NCI-H146 treated with DMSO at 0.1 percent for 48 hours (cell line): ENCODE data around the gene TRIM10.

Source experiments
- DNase-seq: peaks from one replicate; lab custom pipeline; 2025; ENCODE audit not compliant: unreplicated experiment; lab: John Stamatoyannopoulos, UW

The TRIM10 gene

GRCh38 chr6:30160785-30161531 is at the start of gene TRIM10:
TRIM10 (minus strand) TSS chr6:30161211; CDS start chr6:30160858, 353 bp downstream.
- no peak for DNase-seq

- DNase-seq, result no peak
These were observed 46.7 kb upstream of the TRIM10 start for GRCh38 chr6:30207619-30208295.

DNA sequence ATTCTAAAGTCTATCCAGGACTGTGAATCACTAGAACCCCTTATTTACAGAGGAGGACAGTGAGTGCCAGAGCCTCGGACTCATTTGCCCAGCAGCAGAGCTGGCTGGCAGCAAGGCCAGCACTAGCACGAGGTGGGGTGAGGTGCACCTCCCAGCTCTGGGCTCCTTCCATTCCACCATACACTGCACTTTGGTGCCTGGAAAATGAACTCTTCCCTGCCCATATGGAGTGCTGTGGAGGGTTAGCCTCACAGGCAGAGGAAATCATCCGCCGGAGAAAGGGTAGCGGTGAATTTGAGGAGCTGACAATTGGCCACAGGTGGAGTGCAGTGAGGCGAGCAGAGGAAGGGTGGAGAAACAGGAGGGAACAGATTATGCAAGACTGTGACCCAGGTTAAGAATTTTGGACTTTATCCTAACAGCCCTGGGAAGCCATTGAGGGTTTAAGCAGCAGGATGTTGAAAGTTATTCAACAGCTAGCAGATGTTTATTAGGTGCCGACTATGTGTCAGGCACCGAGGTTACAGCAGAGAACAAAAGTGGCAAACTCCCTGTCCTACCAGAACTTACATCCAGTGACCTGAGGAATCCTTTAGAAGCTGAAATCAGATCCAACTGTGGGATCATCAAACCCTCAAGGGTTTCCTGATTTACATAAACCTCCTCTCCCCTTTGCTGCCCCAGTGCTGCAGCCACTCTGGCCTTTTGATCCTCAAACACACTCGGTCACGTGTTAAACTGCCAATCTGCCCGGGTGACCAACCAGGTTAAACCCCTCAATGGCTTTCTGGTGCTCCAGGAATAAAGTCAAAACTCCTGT is 46.0 kb upstream of the TRIM10 start:
- DNase-seq, result no peak

DNA sequence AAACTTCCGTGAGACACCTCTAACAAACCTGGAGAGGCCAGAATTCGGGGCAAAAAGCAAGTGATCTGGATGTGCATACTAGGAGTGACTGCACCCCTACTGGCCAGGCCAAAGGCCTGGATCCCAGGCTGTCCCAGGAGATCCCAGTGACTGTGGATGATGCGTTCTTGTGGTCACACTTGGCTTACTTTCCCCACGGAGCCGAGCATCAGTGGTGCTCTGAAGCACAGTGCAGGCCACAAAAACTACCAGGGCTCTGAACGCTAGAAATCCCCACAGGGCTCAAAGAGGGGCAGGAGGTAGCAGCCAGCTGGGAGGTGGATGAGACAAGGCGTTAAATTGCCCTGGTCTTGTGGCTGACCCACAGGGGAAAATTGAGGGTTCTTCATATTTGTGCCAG is 45.1 kb upstream of the TRIM10 start:
- DNase-seq, result no peak

- no peak for DNase-seq
These were observed 43.1 kb upstream of the TRIM10 start for GRCh38 chr6:30204116-30204515.

DNA sequence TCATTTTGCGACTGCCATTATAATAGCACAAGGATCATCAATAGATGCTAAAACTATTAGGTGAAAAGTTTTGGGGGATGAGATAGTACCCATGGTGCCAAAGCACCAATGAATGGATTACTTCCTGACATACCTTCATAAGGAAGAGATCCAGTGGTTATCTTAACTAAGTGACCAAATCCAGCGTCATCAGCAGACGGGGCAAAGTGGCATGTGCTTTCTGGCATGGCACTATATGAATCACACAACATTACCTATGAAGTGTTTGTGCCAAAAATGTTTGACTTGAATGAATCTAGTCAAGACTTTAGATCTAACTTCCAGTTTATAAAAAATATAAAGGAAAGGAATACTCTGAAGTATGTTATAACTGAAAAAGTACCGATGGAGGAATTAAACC is 41.4 kb upstream of the TRIM10 start:
- DNase-seq, result no peak

GRCh38 chr6:30200551-30201281 is 39.7 kb upstream of the TRIM10 start:
- DNase-seq, result no peak

- DNase-seq, result no peak
These were observed 37.4 kb upstream of the TRIM10 start for GRCh38 chr6:30198166-30199084.

DNA sequence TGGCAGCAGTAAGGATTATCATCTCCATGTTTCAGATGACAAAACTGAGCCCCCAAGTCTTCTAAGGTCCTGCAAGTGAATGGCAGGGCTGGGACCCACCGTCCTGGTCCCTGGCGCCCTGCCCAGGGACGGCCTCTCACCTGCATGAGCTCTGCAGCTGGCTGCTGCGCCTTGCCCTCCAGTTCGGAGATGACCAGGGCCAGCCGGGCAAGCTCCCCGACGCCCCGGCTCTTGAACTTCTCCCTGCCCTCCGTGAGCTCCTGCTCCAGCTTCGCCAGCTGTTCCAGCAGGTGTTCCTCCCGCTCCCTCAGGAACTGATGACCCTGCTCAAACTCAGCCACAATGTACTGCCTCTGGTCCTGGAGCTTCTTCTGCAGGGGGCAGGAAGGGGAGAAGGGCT is 35.4 kb upstream of the TRIM10 start:
- no peak for DNase-seq

GRCh38 chr6:30195951-30196350 is 34.9 kb upstream of the TRIM10 start:
- no peak for DNase-seq

DNA sequence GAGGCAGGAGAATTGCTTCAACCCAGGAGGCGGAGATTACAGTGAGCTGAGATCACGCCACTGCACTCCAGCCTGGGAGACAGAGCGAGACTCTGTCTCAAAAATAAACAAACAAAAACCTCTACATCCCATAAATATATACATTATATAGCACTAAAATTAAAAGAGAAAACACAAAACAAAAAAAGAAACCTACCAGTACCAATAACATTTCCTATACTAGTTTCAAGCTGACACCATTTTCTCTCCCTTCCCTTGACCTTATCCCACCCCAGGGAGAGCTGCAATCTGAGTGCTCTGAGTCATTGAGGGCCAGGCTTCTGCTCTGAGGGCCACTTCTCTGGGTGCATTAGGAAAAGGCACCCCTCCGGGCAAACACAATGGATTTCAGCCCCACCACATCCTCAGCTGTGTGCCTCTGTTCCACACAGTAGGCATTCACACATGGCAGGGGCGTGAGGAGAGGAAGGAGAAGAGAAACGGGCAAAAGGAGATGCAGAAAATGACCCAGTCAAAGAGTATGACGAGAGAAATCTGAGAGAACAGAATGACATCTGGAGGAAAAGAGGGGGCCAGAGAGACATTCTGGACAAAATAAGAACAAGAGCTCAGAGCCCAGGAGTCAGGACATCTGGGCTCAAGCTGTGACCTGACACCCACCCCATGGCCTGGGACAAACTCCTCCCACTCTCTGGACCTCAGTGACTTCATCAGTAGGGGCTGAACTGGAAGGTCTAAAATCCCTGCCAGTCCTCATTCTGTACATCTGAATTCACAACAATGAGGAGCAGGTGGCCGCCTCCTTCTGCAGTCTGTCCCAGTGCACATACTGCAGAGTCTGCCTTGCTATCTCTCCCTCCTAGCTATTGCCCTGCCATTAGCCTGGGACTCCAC is 34.0 kb upstream of the TRIM10 start:
- DNase-seq, result no peak

DNA sequence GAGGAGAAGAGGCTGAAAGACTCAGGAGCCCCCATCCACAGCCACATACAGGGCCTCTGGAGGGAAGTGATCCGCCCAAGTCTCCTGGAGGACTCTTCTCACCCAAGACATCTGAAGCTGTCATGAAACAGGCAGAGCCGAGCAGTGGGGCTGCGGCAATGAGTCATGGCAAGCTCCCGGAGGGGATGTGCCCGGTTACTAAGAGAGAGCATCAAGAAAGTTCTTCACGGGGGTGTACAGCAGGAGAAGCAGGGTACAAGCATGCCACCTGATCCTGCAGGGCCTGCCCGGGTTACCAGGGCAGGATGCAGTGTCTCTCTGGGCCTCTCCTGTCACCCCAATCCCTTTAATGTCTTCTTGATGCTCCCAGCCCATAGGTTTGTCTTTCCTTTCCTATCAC is 31.1 kb upstream of the TRIM10 start:
- no peak for DNase-seq

DNA sequence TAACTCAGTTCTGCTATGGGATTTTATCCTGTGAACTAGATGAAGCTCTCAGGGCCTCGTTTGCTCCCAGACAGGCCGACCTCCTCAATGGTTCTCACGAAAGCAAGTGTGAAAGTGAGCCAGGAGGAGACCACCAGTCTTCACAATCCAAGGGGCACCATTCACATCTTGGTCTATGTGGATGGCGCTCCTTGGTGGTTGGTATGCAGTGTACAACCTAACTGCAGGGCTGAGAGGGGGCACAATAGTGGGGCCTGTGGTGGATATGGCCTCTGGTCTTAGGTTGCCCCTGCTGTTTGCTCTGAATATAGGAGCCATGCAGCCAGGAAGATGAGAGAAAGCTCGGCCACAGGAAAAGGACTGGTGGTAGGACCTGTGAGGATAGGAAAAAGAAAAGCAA is 27.5 kb upstream of the TRIM10 start:
- DNase-seq, result no peak

DNA sequence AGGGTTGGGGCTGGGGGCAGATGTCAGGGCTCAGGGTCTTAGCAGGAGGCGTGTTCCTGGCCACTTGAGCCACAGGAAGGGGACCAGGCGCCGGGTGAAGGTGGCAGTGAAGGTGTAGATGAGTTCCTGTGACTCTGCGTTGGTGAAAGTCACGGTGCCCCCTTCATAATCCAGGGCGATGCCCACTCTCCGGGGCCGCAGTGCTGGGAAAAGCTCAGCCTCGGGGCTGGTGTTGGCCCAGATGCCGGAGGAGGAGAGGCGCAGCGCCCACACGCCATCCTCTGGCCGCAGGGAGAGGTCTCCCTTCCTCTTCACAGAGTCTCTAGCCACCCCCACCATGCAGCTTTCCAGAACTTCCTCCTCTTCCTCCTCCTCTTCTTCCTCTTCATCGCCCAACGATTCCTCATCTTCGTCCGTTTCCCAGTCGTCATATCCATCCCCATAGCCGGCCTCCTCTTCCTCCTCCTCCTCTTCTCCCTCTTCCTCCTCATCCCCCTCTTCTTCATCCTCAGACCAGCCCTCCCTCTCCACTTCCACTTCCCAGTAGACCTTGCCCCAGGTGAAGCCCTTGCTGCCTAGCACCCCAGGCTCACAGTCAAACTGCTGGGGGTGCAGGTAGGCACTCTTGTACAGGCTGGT is 25.0 kb upstream of the TRIM10 start:
- no peak for DNase-seq

GRCh38 chr6:30184417-30185031 is 23.5 kb upstream of the TRIM10 start:
- no peak for DNase-seq

- DNase-seq, result no peak
These were observed 19.1 kb upstream of the TRIM10 start for GRCh38 chr6:30180145-30180544.

DNA sequence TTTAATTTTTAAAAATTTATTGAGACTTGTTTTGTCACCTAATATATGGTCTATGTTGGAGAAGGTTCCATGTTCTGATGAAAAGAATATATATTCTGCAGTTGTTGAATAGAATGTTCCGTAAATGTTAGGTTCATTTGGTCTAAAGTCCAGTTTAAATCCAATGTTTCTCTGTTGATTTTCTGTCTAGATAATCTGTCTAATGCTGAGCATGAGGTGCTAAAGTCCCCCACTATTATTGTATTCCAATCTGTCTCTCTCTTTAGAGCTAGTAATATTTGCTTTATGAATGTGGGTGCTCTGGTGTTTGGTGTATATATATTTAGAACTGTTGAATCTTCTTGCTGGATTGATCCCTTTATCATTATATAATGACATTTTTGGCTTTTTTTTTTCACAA is 17.8 kb upstream of the TRIM10 start:
- no peak for DNase-seq

DNA sequence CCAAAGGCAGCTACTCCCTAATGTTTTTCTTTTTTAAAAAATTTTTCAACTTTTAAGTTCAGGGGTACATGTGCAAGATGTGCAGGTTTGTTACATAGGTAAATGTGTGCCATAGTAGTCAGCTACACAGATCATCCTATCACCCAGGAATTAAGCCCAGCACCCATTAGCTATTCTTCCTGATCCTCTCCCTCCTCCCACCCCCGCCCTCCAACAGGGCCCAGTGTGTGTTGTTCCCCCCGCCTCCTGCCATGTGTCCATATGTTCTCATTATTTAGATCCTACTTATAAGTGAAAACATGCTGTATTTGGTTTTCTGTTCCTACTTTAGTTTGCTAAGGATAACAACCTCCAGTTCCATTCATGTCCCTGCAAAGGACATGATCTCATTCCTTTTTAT is 14.8 kb upstream of the TRIM10 start:
- DNase-seq, result no peak
